Osteoblast (primary cell): ENCODE data around the gene ZNF488. TPM values are rescaled to one million over a fixed set of nuclear protein-coding genes. Genes with fewer than 3 reads are reported as not detected.
A peak's percentile ranks its signal among the peaks of the same experiment; 100 is the strongest.

ENCODE experiments used
- DNase-seq: peaks from one replicate; pipeline ENCODE4 v3.0.0; 2011; ENCODE audit warnings: low spot score, mixed read lengths; ENCODE audit not compliant: insufficient read length; ENCODE audit errors: missing footprints
- H2AFZ ChIP-seq: 2 replicates; pipeline ENCODE4 v1.6.0; 2011; ENCODE audit warnings: mild to moderate bottlenecking, low read length
- H3K27ac ChIP-seq: 2 replicates; pipeline ENCODE4 v1.5.1; 2011; ENCODE audit warnings: mild to moderate bottlenecking, low read depth, low read length, moderate library complexity
- H3K27me3 ChIP-seq: 2 replicates; pipeline ENCODE4 v1.6.0; 2012; ENCODE audit warnings: mild to moderate bottlenecking, control low read depth, inconsistent platforms, low read length, moderate library complexity; ENCODE audit not compliant: insufficient read depth
- H3K36me3 ChIP-seq: 2 replicates; pipeline ENCODE4 v1.5.1; 2011; ENCODE audit warnings: mild to moderate bottlenecking, low read length, control low read depth, moderate library complexity; ENCODE audit not compliant: insufficient read depth
- H3K4me1 ChIP-seq: 2 replicates; pipeline ENCODE4 v1.5.1; 2011; ENCODE audit warnings: mild to moderate bottlenecking, low read length, control low read depth, moderate library complexity; ENCODE audit not compliant: insufficient read depth
- H3K4me2 ChIP-seq: 2 replicates; pipeline ENCODE4 v1.6.0; 2011; ENCODE audit warnings: mild to moderate bottlenecking, low read length; ENCODE audit not compliant: insufficient read depth
- H3K4me3 ChIP-seq: fragments of 200-600 bp; sonication (generic); 3 replicates; pipeline ENCODE4 v1.5.1; 2012; ENCODE audit warnings: mild to moderate bottlenecking, low read length, inconsistent platforms; ENCODE audit not compliant: insufficient read depth
- H3K79me2 ChIP-seq: 2 replicates; pipeline ENCODE4 v1.6.0; 2012; ENCODE audit warnings: mild to moderate bottlenecking, low read length, control low read depth, inconsistent platforms; ENCODE audit not compliant: insufficient read depth
- H3K9me3 ChIP-seq: 2 replicates; pipeline ENCODE4 v1.5.1; 2011; ENCODE audit warnings: low read depth, low read length, control low read depth
- H4K20me1 ChIP-seq: 2 replicates; pipeline ENCODE4 v1.6.0; 2012; ENCODE audit warnings: mild to moderate bottlenecking, low read length, control low read depth; ENCODE audit not compliant: insufficient read depth
- CTCF ChIP-seq: IDR thresholded peaks from 2 replicates; pipeline ENCODE4 v1.5.1; 2011; ENCODE audit warnings: mild to moderate bottlenecking, low read depth, low read length, moderate library complexity; ENCODE audit errors: extremely low read depth
- total RNA-seq: library from RNA; depleted of rRNA; stranded (reverse); fragments of >200 nt; gene quantifications from 2 replicates; pipeline ENCODE4 v1.2.3, GENCODE V29; 2012

ZNF488 gene
- total RNA-seq, 1 donor = under 0.01 TPM

- Histone ChIP-seq H3K4me1 (no peaks in the 10 kb centered on the region), H3K27me3 (peaks cover 1% of the 10 kb centered on the region), H3K9me3 (no peaks in the 10 kb centered on the region), H3K4me2 (no peak overlapping the region), H2AFZ (no peak overlapping the region), H3K79me2 (no peaks in the 10 kb centered on the region), H3K4me3 (no peak overlapping the region), H4K20me1 (no peaks in the 10 kb centered on the region), H3K27ac (no peak overlapping the region), H3K36me3 (no peaks in the 10 kb centered on the region)
- no peak for TF ChIP-seq CTCF
- peak; percentile 4 for DNase-seq
Observed at GRCh38 chr10:47353351-47353750, 30.7 kb downstream of the ZNF488 start.

GRCh38 chr10:47351899-47352815 lies 31.9 kb downstream of the ZNF488 start:
- H3K9me3 ChIP-seq = no peaks in the 10 kb centered on the region
- peak; percentile 72 for DNase-seq
- no peak overlapping the region for H3K4me2 ChIP-seq
- no peaks in the 10 kb centered on the region for H3K4me1 ChIP-seq
- H3K27me3 ChIP-seq = peaks cover 6% of the 10 kb centered on the region
- no peak for TF ChIP-seq CTCF
- H3K27ac ChIP-seq = no peak overlapping the region
- no peak overlapping the region for H2AFZ ChIP-seq
- no peaks in the 10 kb centered on the region for H3K79me2 ChIP-seq
- no peak overlapping the region for H3K4me3 ChIP-seq
- H3K36me3 ChIP-seq = no peaks in the 10 kb centered on the region
- no peaks in the 10 kb centered on the region for H4K20me1 ChIP-seq

GRCh38 chr10:47350671-47351640 lies 33.1 kb downstream of the ZNF488 start:
- no peaks in the 10 kb centered on the region for H4K20me1 ChIP-seq
- no peak overlapping the region for H3K27ac ChIP-seq
- peaks cover 6% of the 10 kb centered on the region for H3K27me3 ChIP-seq
- no peaks in the 10 kb centered on the region for H3K4me1 ChIP-seq
- no peaks in the 10 kb centered on the region for H3K9me3 ChIP-seq
- no peak overlapping the region for H3K4me2 ChIP-seq
- H2AFZ ChIP-seq = no peak overlapping the region
- DNase-seq = peak; percentile 44
- no peak for TF ChIP-seq CTCF
- no peaks in the 10 kb centered on the region for H3K79me2 ChIP-seq
- H3K4me3 ChIP-seq = no peak overlapping the region
- H3K36me3 ChIP-seq = no peaks in the 10 kb centered on the region
